ENCODE results near the gene ZNF587B.
"Not testable (repeated sequence)": the region's sequence is repeated elsewhere in the genome, so short reads cannot be mapped to it uniquely, and the experiment has no call there.

ZNF587B gene

GRCh38 chr19:57802269-57802668 is 27.8 kb upstream of the ZNF587B start:
- POLR2A ChIA-PET, result no interaction called here
- CTCF ChIA-PET, result interaction anchor here (1.0 kb wide), 1 partner anchor 26 kb away, joined by 3 read pairs; no protein-coding TSS in a partner anchor
- peak; percentile 57 for DNase-seq (ENCODE audit: extremely low spot score)
- TF ChIP-seq, protein P1, sequence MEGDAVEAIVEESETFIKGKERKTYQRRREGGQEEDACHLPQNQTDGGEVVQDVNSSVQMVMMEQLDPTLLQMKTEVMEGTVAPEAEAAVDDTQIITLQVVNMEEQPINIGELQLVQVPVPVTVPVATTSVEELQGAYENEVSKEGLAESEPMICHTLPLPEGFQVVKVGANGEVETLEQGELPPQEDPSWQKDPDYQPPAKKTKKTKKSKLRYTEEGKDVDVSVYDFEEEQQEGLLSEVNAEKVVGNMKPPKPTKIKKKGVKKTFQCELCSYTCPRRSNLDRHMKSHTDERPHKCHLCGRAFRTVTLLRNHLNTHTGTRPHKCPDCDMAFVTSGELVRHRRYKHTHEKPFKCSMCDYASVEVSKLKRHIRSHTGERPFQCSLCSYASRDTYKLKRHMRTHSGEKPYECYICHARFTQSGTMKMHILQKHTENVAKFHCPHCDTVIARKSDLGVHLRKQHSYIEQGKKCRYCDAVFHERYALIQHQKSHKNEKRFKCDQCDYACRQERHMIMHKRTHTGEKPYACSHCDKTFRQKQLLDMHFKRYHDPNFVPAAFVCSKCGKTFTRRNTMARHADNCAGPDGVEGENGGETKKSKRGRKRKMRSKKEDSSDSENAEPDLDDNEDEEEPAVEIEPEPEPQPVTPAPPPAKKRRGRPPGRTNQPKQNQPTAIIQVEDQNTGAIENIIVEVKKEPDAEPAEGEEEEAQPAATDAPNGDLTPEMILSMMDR (IDR thresholded peaks at IDR 0.05; ENCODE audit: control extremely low read depth, extremely low read depth, low read depth, missing control alignments), result peak; percentile 38

DNA sequence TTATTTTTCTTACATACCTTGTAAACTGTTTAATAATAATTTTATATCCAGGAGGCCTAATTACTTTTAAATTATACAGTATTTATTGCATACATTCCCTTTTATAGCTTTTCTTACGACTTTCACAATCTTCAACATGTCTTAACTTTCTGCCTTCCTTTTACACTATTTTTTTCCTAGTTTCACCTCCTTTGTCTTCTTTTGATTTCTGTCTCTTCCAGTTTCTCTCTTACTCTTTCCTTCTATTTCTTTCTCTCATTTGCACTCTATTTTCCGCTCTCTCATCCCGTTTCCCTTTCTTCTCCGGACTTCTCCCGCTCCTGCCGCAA is 26.9 kb upstream of the ZNF587B start:
- CTCF ChIA-PET, result no interaction called here
- TF ChIP-seq, protein P1 (IDR thresholded peaks at IDR 0.05; ENCODE audit: control extremely low read depth, extremely low read depth, low read depth, missing control alignments), result no peak

GRCh38 chr19:57803594-57804325 is 26.3 kb upstream of the ZNF587B start:
- ChIA-PET CTCF (no interaction called here), POLR2A (interaction anchor here (0.5 kb wide), 1 partner anchor 667 kb away, joined by 7 read pairs; no protein-coding TSS in a partner anchor)
- no peak for DNase-seq (ENCODE audit: extremely low spot score)
- TF ChIP-seq, protein P1 (IDR thresholded peaks at IDR 0.05; ENCODE audit: control extremely low read depth, extremely low read depth, low read depth, missing control alignments), result no peak

More for the DNA sequence above, 26.9 kb upstream of the ZNF587B start:
- DNase-seq (ENCODE audit: extremely low spot score), result no peak
- POLR2A ChIA-PET, result no interaction called here

DNA sequence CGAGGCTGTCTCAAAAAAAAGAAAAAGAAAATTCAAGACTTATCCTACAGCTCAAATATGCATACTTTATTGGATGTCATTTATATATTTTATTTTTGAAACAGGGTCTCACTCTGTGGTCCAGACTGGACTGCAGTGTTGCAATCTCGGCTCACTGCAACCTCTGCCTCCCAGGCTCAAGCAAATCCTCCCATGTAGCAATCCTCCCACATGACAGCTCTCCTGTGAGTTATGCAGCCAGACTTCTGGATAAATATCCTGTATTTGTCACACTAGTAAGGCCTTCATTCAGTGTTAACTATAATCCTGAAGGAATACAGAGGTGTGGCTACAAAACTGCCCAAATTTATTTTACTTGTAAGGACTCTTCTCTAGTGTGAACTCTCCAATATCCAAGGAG is 22.6 kb upstream of the ZNF587B start:
- POLR2A ChIA-PET, result interaction anchor here (0.6 kb wide), 1 partner anchor 36 kb away, joined by 4 read pairs; no protein-coding TSS in a partner anchor
- no peak for DNase-seq (ENCODE audit: extremely low spot score)
- CTCF ChIA-PET, result no interaction called here
- TF ChIP-seq, protein P1 (IDR thresholded peaks at IDR 0.05; ENCODE audit: control extremely low read depth, extremely low read depth, low read depth, missing control alignments), result no peak

GRCh38 chr19:57810410-57811295 is 19.4 kb upstream of the ZNF587B start:
- POLR2A ChIA-PET, result interaction anchor here (0.6 kb wide), 1 partner anchor 382 kb away, joined by 3 read pairs; no protein-coding TSS in a partner anchor
- DNase-seq (ENCODE audit: extremely low spot score); CTCF ChIA-PET: not testable (repeated sequence)

DNA sequence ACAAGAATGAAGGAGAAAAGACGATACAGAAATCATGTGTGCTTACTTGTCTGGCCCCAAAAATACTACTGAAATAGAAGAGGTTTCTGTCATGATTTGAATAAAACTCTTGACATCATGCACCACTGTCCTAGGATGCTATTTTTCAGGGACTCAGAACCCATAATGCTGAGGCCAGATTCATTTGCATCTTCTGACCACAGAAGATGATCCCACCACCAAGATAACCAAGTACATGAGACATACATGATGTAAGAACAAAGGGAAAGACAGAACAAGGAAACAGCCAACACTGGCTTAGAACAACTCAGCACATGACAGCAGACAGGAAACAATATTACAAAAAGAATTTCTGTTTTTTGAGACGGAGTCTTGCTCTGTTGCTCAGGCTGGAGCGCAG is 17.9 kb upstream of the ZNF587B start:
- POLR2A ChIA-PET, result interaction anchor here (0.6 kb wide), 3 partner anchors 36 to 138 kb away, joined by 3 to 4 read pairs (median 4); no protein-coding TSS in a partner anchor
- TF ChIP-seq, protein P1 (IDR thresholded peaks at IDR 0.05; ENCODE audit: control extremely low read depth, extremely low read depth, low read depth, missing control alignments), result no peak
- peak; percentile 32 for DNase-seq (ENCODE audit: extremely low spot score)
- CTCF ChIA-PET, result no interaction called here

- DNase-seq (ENCODE audit: extremely low spot score), result not testable (repeated sequence)
- CTCF ChIA-PET, result interaction anchor here (1.5 to 2.2 kb wide), 2 partner anchors 8 to 45 kb away, joined by 3 to 5 read pairs; no protein-coding TSS in a partner anchor
Observed at GRCh38 chr19:57812975-57813820, 16.9 kb upstream of the ZNF587B start.

More at GRCh38 chr19:57812975-57813820, 16.9 kb upstream of the ZNF587B start:
- POLR2A ChIA-PET, result interaction anchor here (0.7 kb wide), 1 partner anchor 49 kb away, joined by 6 read pairs; no protein-coding TSS in a partner anchor
